Neuronal stem cell (in vitro differentiated cells): ENCODE measurements around the gene SMIM24.

Experiments
- DNase-seq: peaks from one replicate; pipeline ENCODE4 v3.0.0-alpha.2; 2013; ENCODE audit warnings: low spot score
- H2AFZ ChIP-seq: one replicate; pipeline ENCODE4 v1.6.1; 2013; ENCODE audit warnings: mild to moderate bottlenecking, low read length, inconsistent platforms
- H2AK5ac ChIP-seq: 2 replicates; pipeline ENCODE4 v1.6.1; 2013; ENCODE audit warnings: low read depth, mild to moderate bottlenecking, inconsistent platforms, low read length, moderate library complexity, mixed read lengths
- H2BK120ac ChIP-seq: 2 replicates; pipeline ENCODE4 v1.6.1; 2013; ENCODE audit warnings: low read depth, mild to moderate bottlenecking, inconsistent platforms, low read length, moderate library complexity, mixed read lengths
- H2BK12ac ChIP-seq: one replicate; pipeline ENCODE4 v1.6.1; 2013; ENCODE audit warnings: low read length, inconsistent platforms
- H2BK15ac ChIP-seq: 2 replicates; pipeline ENCODE4 v1.6.1; 2013; ENCODE audit warnings: mild to moderate bottlenecking, low read length, inconsistent platforms, mixed read lengths
- H2BK5ac ChIP-seq: one replicate; pipeline ENCODE4 v1.6.1; 2013; ENCODE audit warnings: inconsistent platforms, mild to moderate bottlenecking, low read length, moderate library complexity
- H3K14ac ChIP-seq: one replicate; pipeline ENCODE4 v1.6.1; 2013; ENCODE audit warnings: low read length, inconsistent platforms
- H3K18ac ChIP-seq: 2 replicates; pipeline ENCODE4 v1.6.1; 2013; ENCODE audit warnings: low read length, inconsistent platforms
- H3K23ac ChIP-seq: 2 replicates; pipeline ENCODE4 v1.6.1; 2013; ENCODE audit warnings: low read depth, mild to moderate bottlenecking, mixed read lengths, low read length, inconsistent platforms; ENCODE audit not compliant: poor library complexity
- H3K27ac ChIP-seq: replicated peaks from 3 replicates; pipeline ENCODE4 v1.5.1; 2013; ENCODE audit warnings: low read length, inconsistent platforms
- H3K27me3 ChIP-seq, 3 experiments: 2 replicates each; pipeline ENCODE4 v1.6.1; 2013; ENCODE audit warnings: low read length in 3 of 3, mild to moderate bottlenecking in 2 of 3, inconsistent platforms in 1 of 3, low read depth in 1 of 3, mixed read lengths in 1 of 3, moderate library complexity in 1 of 3; ENCODE audit not compliant: control insufficient read depth in 3 of 3, insufficient read depth in 3 of 3
- H3K36me3 ChIP-seq, 2 donors: replicated peaks in 1 of 2; 2 replicates each; pipeline ENCODE4 v1.6.1; 2013; ENCODE audit warnings: low read length in 2 of 2; ENCODE audit not compliant: control insufficient read depth in 2 of 2, insufficient read depth in 2 of 2
- H3K4ac ChIP-seq: 2 replicates; pipeline ENCODE4 v1.6.1; 2013; ENCODE audit warnings: inconsistent platforms, mild to moderate bottlenecking, low read length, moderate library complexity
- H3K4me1 ChIP-seq, 2 donors: 1 replicate in 1 of 2; 2 replicates in 1 of 2; pipeline ENCODE4 v1.6.1; 2013; ENCODE audit warnings: low read length in 2 of 2, low read depth in 1 of 2; ENCODE audit not compliant: control insufficient read depth in 2 of 2, insufficient read depth in 1 of 2
- H3K4me2 ChIP-seq: one replicate; pipeline ENCODE4 v1.6.1; 2013; ENCODE audit warnings: mild to moderate bottlenecking, low read length, inconsistent platforms; ENCODE audit not compliant: insufficient read depth, poor library complexity, severe bottlenecking
- H3K4me3 ChIP-seq, 2 donors: 2 replicates each; pipeline ENCODE4 v1.5.1; 2013; ENCODE audit warnings: low read length in 2 of 2, mild to moderate bottlenecking in 2 of 2, inconsistent platforms in 1 of 2, moderate library complexity in 1 of 2
- H3K79me1 ChIP-seq: one replicate; pipeline ENCODE4 v1.6.1; 2013; ENCODE audit warnings: low read depth, mild to moderate bottlenecking, inconsistent platforms, low read length, moderate library complexity
- H3K9ac ChIP-seq: one replicate; pipeline ENCODE4 v1.6.1; 2013; ENCODE audit warnings: mild to moderate bottlenecking, low read depth, low read length, inconsistent platforms; ENCODE audit not compliant: poor library complexity
- H3K9me3 ChIP-seq, 2 donors: replicated peaks in 1 of 2; 2 replicates each; pipeline versions ENCODE3 to v1.6.1; 2013; ENCODE audit warnings: low read length in 2 of 2, mild to moderate bottlenecking in 2 of 2, inconsistent platforms in 1 of 2, low read depth in 1 of 2, mixed read lengths in 1 of 2, moderate library complexity in 1 of 2; ENCODE audit not compliant: control insufficient read depth in 2 of 2, insufficient read depth in 1 of 2
- H4K8ac ChIP-seq: one replicate; pipeline ENCODE4 v1.6.1; 2013; ENCODE audit warnings: low read depth, mild to moderate bottlenecking, inconsistent platforms, low read length, moderate library complexity
- H4K91ac ChIP-seq: one replicate; pipeline ENCODE4 v1.6.1; 2013; ENCODE audit warnings: low read length, low read depth, mild to moderate bottlenecking, inconsistent platforms; ENCODE audit not compliant: poor library complexity
- WGBS, 2 donors: extraction: QIAGEN DNeasy Blood & Tissue Kit; methylation state at CpG; one replicate each; pipeline ENCODE4 v1.1.7; 2013; ENCODE audit warnings: missing lambda C conversion rate in 2 of 2, mixed read lengths in 1 of 2; ENCODE audit not compliant: insufficient read length in 2 of 2, insufficient replicate concordance in 1 of 2; ENCODE audit errors: extremely low coverage in 2 of 2; 5-methylcytosine and 5-hydroxymethylcytosine counted together

SMIM24 gene

GRCh38 chr19:3467437-3468198, 12.7 kb downstream of the SMIM24 start:
- Histone ChIP-seq H2AK5ac (no peak overlapping the region), H3K9ac (no peak overlapping the region), H2BK120ac (no peak overlapping the region), H3K27me3 (peaks cover 18 to 43% (median 18%) of the 10 kb centered on the region in 3 experiments), H3K79me1 (no peaks in the 10 kb centered on the region), H4K8ac (no peak overlapping the region), H2AFZ (no peak overlapping the region), H3K18ac (no peak overlapping the region), H3K4me1 (peaks cover 2 to 5% of the 10 kb centered on the region in 2 donors), H3K27ac (no peak overlapping the region), H3K14ac (no peak overlapping the region), H2BK12ac (no peak overlapping the region), H3K4me3 (no peak overlapping the region), H4K91ac (no peak overlapping the region), H3K36me3 (no peaks in the 10 kb centered on the region), H2BK5ac (no peak overlapping the region), H2BK15ac (no peak overlapping the region), H3K4ac (no peak overlapping the region), H3K9me3 (peaks cover 0 to 16% of the 10 kb centered on the region in 2 donors), H3K4me2 (no peak overlapping the region), H3K23ac (no peak overlapping the region)
- WGBS, 2 donors = no CpG with 5 or more reads among the region's 10 CpGs
- DNase-seq = no peak

GRCh38 chr19:3466635-3467034, 13.7 kb downstream of the SMIM24 start:
- no peak overlapping the region for H3K14ac ChIP-seq
- H4K91ac ChIP-seq = no peak overlapping the region
- WGBS, 2 donors = no CpG with 5 or more reads among the region's 9 CpGs
- H3K9me3 ChIP-seq = peaks cover 0 to 16% of the 10 kb centered on the region in 2 donors
- no peak for DNase-seq
- H2BK15ac ChIP-seq = no peak overlapping the region
- H4K8ac ChIP-seq = no peak overlapping the region
- no peak overlapping the region for H3K4ac ChIP-seq
- no peak overlapping the region for H3K4me2 ChIP-seq
- H3K27ac ChIP-seq = no peak overlapping the region
- peak overlapping the region; percentile 58 for H2BK12ac ChIP-seq
- no peak overlapping the region for H2BK5ac ChIP-seq
- no peaks in the 10 kb centered on the region for H3K36me3 ChIP-seq
- no peak overlapping the region for H3K9ac ChIP-seq
- no peaks in the 10 kb centered on the region for H3K79me1 ChIP-seq
- peaks cover 21 to 46% (median 22%) of the 10 kb centered on the region in 3 experiments for H3K27me3 ChIP-seq
- no peak overlapping the region for H3K4me3 ChIP-seq
- H3K23ac ChIP-seq = no peak overlapping the region
- no peak overlapping the region for H2AFZ ChIP-seq
- H2BK120ac ChIP-seq = no peak overlapping the region
- H3K18ac ChIP-seq = no peak overlapping the region
- peaks cover 2 to 5% of the 10 kb centered on the region in 2 donors for H3K4me1 ChIP-seq
- no peak overlapping the region for H2AK5ac ChIP-seq

GRCh38 chr19:3465552-3465951, 14.8 kb downstream of the SMIM24 start:
- H3K14ac ChIP-seq = no peak overlapping the region
- no peak overlapping the region for H2AK5ac ChIP-seq
- H4K91ac ChIP-seq = no peak overlapping the region
- H3K4me3 ChIP-seq = no peak overlapping the region
- H3K9me3 ChIP-seq = peaks cover 0 to 16% of the 10 kb centered on the region in 2 donors
- H3K23ac ChIP-seq = no peak overlapping the region
- no peaks in the 10 kb centered on the region for H3K79me1 ChIP-seq
- no peak overlapping the region for H3K18ac ChIP-seq
- WGBS, 2 donors = no CpG with 5 or more reads among the region's 7 CpGs
- H3K36me3 ChIP-seq = no peaks in the 10 kb centered on the region
- H2BK15ac ChIP-seq = no peak overlapping the region
- H3K4ac ChIP-seq = no peak overlapping the region
- peaks cover 2 to 5% of the 10 kb centered on the region in 2 donors for H3K4me1 ChIP-seq
- H2BK120ac ChIP-seq = no peak overlapping the region
- peaks cover 21 to 46% (median 22%) of the 10 kb centered on the region in 3 experiments for H3K27me3 ChIP-seq
- H4K8ac ChIP-seq = no peak overlapping the region
- H3K4me2 ChIP-seq = peak overlapping the region; percentile 25
- H2AFZ ChIP-seq = no peak overlapping the region
- no peak overlapping the region for H3K9ac ChIP-seq
- H2BK12ac ChIP-seq = no peak overlapping the region
- H3K27ac ChIP-seq = no peak overlapping the region
- no peak for DNase-seq
- no peak overlapping the region for H2BK5ac ChIP-seq

- Histone ChIP-seq H2BK15ac (no peak overlapping the region), H3K23ac (no peak overlapping the region), H4K91ac (no peak overlapping the region), H3K36me3 (no peaks in the 10 kb centered on the region), H3K27ac (no peak overlapping the region), H3K4me2 (no peak overlapping the region), H2BK5ac (no peak overlapping the region), H2AK5ac (no peak overlapping the region), H3K18ac (no peak overlapping the region), H3K4ac (no peak overlapping the region), H4K8ac (no peak overlapping the region), H2BK120ac (no peak overlapping the region), H3K9me3 (peaks cover 0 to 16% of the 10 kb centered on the region in 2 donors), H3K4me1 (peaks cover 2 to 5% of the 10 kb centered on the region in 2 donors), H3K9ac (no peak overlapping the region), H3K4me3 (no peak overlapping the region), H2BK12ac (no peak overlapping the region), H3K79me1 (peaks cover 1% of the 10 kb centered on the region), H2AFZ (no peak overlapping the region), H3K14ac (no peak overlapping the region), H3K27me3 (peaks cover 12 to 50% (median 22%) of the 10 kb centered on the region in 3 experiments)
- no peak for DNase-seq
- WGBS, 2 donors = no CpG with 5 or more reads among the region's 31 CpGs
These were observed 15.6 kb downstream of the SMIM24 start for GRCh38 chr19:3464587-3465235.
